Germinal center (tissue), 1 donor: ENCODE results near the gene CDH13.

Source experiments
- DNase-seq: peaks from one replicate; pipeline ENCODE4 v3.0.0; 2012; ENCODE audit warnings: mixed read lengths, low spot score

The CDH13 gene

DNA sequence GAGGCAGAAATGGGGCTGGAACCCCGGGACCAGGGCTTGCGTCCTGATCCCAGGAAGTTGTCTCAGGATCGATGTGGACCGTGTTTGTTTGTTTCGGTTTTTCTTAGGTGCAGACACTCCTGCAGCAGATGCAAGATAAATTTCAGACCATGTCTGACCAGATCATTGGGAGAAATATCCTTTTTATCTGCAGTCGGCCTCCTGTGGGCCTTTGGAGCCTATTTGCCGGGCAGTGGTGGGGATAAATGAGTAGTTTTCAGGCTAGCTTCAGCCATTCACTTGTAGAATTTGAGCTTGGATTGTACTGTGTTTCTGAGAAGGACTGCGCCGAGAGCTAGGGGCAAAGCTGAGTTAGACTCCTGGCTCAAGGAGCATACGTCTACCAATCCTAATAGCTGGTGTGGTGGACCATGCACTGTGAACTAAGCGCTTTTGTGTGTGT lies 1181.8 kb downstream of the CDH13 start:
- DNase-seq, result no peak

DNA sequence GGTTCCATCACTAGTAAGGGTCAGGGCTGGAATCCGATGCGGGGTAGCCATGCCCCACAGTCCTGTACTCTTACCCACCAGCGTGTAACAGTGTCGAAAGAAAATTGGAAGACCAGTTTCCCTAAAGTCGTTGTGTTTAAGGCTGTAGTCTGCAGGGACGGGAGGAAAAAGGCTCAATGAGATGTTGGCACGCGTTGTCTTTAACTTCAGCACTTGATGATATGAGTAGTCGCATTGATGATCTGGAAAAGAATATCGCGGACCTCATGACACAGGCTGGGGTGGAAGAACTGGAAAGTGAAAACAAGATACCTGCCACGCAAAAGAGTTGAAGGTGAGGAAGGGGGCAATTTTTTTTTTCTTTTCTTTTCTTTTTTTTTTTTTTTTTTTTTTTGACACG lies 1182.3 kb downstream of the CDH13 start:
- DNase-seq, result no peak

DNA sequence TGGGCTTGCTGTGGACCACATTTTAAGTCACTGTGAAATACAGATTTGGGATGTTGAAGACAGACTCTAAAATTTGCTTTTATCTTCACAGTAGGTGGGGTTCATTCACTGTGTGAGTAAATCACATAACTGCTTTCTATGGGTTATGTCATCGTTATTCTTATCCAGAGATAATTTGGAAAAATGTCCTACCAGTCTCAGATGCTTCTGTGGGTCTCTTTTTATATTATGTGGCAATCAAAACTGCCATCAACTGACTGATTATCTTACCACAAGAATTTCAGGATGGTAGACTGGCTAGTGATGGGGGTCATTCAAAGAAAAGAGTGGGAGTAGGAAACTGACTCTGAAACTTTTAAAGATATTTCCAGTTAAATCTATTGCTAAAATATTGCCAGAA lies 1184.1 kb downstream of the CDH13 start:
- no peak for DNase-seq

DNA sequence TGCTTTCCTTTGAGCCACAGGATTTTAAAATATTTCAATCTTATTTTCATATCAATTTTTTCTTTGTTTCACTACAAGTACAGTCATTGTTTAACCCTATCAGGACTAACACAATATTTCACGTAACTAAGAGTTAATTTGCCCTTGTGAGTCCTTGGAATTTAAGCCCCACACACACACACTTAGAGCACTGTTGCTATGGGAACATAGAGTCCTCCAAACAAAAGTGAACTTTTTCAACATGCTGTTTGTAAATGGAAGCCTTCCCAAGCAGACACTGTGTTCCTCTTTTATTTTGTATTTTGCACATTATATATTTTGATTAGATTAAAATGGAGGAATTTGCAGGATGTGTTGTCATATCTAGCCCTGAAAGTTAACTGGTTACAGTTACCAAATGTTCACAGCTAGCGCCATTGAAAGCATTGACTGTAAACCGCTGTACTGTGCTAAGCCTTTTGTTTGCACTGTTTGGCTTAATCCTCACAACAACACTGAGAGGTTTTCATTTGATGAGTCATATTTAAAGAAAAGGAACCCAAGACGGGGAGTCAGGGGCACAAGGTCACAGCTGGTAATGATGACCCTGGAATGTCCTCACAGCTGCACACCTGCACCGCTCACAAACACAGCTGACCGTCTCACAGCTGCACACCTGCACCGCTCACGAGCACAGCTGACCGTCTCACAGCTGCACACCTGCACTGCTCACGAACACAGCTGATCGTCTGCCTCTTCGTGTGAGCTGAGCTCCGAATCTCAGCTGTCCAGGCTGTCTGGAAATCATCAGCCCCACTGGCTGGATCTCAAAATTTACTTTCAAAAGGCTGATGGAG lies 1187.3 kb downstream of the CDH13 start:
- no peak for DNase-seq

DNA sequence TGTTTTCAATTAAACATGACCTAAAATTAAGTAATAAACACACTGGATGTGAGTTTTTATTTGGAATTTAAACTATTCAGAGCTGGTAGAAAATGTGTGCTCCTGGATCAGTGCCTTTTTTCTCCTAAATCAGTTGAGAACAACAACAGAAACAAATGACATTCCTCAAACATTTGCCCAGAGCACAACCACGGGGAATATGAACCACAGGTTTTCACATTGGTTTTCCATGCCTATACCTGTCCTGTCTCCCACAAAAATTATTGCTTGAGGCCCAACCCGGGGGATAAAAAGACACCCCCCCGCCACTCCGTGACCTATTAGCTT lies 1187.9 kb downstream of the CDH13 start:
- no peak for DNase-seq

DNA sequence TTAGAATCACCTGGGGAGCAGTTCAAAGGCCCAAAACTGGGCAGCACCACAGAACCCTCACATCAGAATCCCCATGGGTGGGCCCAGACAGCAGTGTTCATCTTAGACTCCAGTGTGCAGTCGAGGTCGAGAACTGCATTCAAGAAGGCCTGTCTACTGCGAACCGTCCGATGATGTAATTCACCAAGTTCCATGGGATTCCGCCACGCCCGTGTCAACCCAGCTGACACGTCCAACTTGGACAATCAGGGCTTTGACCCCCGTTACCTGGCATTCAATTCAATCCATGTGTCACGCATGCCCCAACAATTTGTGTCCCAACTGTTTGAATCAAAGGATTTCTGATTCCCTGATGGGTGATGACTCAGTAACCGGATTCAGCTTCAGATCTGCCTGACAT lies 1190.3 kb downstream of the CDH13 start:
- DNase-seq, result no peak

DNA sequence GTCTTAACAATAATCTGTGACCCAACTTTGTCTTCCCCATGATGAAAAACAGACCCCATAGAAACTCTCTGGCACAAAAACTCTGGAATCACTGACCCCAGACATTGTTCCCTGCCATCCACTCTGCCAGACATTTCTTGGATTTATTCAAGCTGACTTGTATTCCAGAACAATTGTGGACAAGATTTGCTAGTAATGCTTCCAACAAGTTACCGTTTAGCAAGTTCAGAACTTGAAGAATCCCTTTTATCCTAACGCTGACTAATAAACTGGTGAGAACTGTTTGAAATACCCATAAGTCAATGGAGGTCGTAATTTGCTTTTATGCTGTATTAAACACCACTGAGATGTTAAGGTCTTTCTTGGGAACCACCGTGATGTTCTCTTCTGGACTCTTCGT lies 1191.5 kb downstream of the CDH13 start:
- DNase-seq, result no peak

- DNase-seq, result no peak
These were observed 1192.6 kb downstream of the CDH13 start for GRCh38 chr16:83819361-83819760.

DNA sequence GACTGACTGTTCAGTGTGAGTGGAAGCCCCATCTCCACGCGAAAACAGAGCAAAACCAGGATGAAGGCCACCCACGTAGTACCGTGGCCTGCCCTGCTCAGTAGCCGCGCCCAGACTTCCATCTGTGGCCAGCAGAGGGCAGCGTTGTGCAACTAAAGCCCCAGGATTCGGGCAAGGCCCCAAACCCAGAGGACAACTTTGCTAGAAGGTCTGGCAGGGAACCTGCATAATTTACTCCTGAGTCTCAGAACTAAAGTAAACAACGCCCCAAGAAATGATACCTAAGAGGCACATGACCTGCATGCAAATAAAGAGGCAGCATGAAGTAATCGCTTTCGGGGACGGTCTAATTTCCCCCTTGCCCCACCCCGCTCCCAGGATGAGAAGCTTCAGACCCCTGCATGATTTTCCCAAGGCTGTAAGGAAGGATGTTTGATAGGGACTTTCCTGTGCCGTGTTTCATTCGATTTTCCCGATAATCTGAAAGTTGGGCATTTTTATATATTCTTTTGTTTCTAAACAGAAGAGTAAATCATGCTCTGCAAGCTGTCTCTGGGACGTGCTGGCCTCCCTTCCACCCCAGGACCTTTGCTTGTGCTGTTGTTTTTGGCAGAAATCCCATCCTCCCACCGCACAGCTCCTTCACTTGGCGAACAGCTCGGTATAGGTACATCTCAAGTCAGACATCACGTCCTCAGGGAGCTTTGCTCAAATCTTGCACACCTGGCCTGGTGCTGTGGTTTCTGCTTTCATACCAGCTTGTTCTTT lies 1199.6 kb downstream of the CDH13 start:
- peak; percentile 83 for DNase-seq

GRCh38 chr16:83830091-83830768 lies 1203.5 kb downstream of the CDH13 start:
- no peak for DNase-seq

DNA sequence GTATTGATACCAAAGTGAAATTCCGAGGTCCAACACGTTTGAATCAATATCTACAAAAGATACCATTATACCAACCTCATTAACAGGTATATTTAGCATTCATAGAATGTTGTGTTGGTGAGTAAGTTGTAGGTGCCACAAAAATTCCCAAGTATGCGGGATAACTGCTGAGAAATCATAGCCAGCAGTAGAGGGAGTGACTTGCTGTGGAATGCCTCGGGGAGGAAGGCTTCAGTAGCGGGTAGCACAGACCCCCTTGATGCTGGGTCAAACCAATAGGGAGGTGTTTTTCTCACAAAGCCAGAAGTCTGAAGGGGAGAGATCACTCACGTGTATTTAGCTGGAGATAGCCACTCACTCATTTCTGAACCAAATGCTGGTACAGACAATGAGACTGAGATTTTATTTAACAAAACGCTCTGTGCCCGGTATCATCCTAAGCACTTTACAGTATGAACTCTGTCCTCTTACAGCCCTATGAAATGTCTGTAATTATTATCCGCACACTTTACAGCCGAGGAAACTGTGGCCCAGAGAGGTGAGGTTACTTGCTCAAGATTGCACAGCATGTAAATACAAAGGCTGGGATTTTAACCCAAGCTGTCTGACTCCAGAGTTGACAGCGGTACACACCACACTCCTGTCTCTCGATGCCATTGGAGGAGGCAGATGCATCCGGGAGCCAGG lies 1204.1 kb downstream of the CDH13 start:
- DNase-seq, result no peak

GRCh38 chr16:83831456-83831987 lies 1204.8 kb downstream of the CDH13 start:
- DNase-seq, result no peak

DNA sequence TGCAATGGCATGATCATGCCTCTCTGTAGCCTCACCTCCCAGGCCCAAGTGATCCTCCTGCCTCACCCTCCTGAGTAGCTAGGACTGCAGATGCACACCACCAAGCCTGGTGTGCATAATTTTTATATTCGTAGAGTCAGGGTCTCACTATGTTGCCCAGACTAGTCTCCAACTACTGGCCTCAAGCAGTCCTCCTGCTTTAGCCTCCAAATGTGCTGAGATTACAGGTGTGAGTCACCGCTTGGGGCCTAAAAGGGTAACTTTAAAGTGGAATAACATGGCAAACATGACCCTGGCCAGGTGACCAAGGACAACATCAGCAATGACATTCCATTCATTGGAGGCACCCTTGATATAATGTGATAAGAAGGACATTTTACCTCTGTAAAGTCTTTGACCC lies 1207.2 kb downstream of the CDH13 start:
- DNase-seq, result no peak

GRCh38 chr16:83835586-83836566 lies 1209.1 kb downstream of the CDH13 start:
- no peak for DNase-seq

- DNase-seq, result no peak
These were observed 1210.8 kb downstream of the CDH13 start for GRCh38 chr16:83837566-83837965.

DNA sequence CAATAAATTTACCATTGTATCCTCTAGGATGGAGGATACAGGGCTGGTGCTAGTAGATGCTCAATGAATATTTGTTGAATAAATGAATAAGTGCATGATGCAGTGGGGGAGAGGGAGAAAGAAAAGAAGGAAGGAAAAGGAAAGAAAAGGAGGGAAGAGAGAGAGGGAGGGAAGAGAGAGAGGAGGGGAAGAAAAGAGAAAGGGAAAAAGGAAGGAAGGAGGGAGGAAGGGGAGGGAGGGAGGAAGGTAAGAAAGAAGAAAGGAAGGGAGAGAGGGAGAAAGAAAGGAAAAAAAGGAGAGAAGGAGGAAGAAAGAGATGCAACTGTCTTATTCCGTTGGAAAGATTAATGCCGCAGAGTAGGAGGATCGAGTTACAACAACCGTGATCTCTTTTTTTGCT lies 1211.4 kb downstream of the CDH13 start:
- DNase-seq, result no peak

- no peak for DNase-seq
These were observed 1212.8 kb downstream of the CDH13 start for GRCh38 chr16:83839561-83839960.

- DNase-seq, result no peak
These were observed 1213.4 kb downstream of the CDH13 start for GRCh38 chr16:83840060-83840617.

DNA sequence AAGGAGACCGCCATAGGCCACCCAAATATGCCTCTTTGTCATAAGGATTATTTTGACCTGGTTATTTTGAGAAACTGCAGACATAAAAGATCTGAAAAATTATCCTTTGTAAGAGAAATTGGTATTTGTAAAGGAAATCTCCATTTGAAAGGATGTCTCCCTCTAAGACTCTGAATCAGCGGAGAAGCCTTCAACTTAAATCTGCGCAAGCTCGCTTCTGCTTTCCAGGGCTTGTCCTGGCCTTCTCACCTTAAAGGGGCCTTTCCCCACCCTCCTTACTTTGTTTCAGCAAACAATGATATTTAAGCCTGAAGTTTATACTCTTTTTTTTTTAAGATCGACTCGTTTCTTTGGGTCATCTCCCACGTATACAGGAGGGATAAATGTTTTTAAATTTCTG lies 1215.5 kb downstream of the CDH13 start:
- no peak for DNase-seq

GRCh38 chr16:83842756-83843507 lies 1216.2 kb downstream of the CDH13 start:
- peak; percentile 87 for DNase-seq
